T-helper 1 cell treated with Interleukin-12 subunit alpha and Interleukin-12 subunit beta and Interleukin-4 antibody, amounts not matched to agents 30 μg/mL and 1 μg/mL, for 36 hours (primary cell): ENCODE results near the gene NOD1.
"Not testable (repeated sequence)": the region's sequence is repeated elsewhere in the genome, so short reads cannot be mapped to it uniquely, and the experiment has no call there.

Experiments
- H3K27ac Mint-ChIP-seq: one replicate; pipeline ENCODE4 v1.8.0; 2021; ENCODE audit warnings: mild to moderate bottlenecking, mixed read lengths
- H3K27me3 Mint-ChIP-seq: one replicate; pipeline ENCODE4 v1.8.0; 2021; ENCODE audit warnings: low read depth, mixed read lengths
- H3K36me3 Mint-ChIP-seq: one replicate; pipeline ENCODE4 v1.8.0; 2021; ENCODE audit warnings: low read depth, mixed read lengths
- H3K4me1 Mint-ChIP-seq: one replicate; pipeline ENCODE4 v1.8.0; 2021; ENCODE audit warnings: low read depth, mixed read lengths
- H3K4me3 Mint-ChIP-seq: one replicate; pipeline ENCODE4 v1.8.0; 2021; ENCODE audit warnings: mild to moderate bottlenecking, moderate library complexity, mixed read lengths
- H3K9me3 Mint-ChIP-seq: one replicate; pipeline ENCODE4 v1.8.0; 2021; ENCODE audit warnings: mixed read lengths

The NOD1 gene

GRCh38 chr7:30478349-30479201, at the start of gene NOD1:
NOD1 (minus strand) TSS chr7:30478784; CDS start chr7:30456921, 21,863 bp downstream.
- Mint-ChIP-seq H3K27me3 (no peaks in the 10 kb centered on the region), H3K4me3 (peak within 1 kb of the TSS; percentile 94), H3K36me3 (peaks cover 9% of the 10 kb centered on the region), H3K4me1 (peaks cover 39% of the 10 kb centered on the region), H3K27ac (peak within 1 kb of the TSS; percentile 91), H3K9me3 (no peaks in the 10 kb centered on the region)

- H3K27ac Mint-ChIP-seq, H3K27me3 Mint-ChIP-seq, H3K36me3 Mint-ChIP-seq, H3K9me3 Mint-ChIP-seq, H3K4me3 Mint-ChIP-seq, H3K4me1 Mint-ChIP-seq: not testable (repeated sequence)
Observed at GRCh38 chr7:30527297-30527696, 48.7 kb upstream of the NOD1 start.

- Mint-ChIP-seq H3K36me3 (no peaks in the 10 kb centered on the region), H3K27me3 (no peaks in the 10 kb centered on the region), H3K27ac (no peak overlapping the region), H3K9me3 (no peaks in the 10 kb centered on the region), H3K4me1 (peaks cover 3% of the 10 kb centered on the region), H3K4me3 (no peak overlapping the region)
Observed at GRCh38 chr7:30526163-30526562, 47.6 kb upstream of the NOD1 start.

GRCh38 chr7:30525429-30525828, 46.8 kb upstream of the NOD1 start:
- no peak overlapping the region for H3K27ac Mint-ChIP-seq
- no peak overlapping the region for H3K4me3 Mint-ChIP-seq
- H3K27me3 Mint-ChIP-seq: no peaks in the 10 kb centered on the region
- no peaks in the 10 kb centered on the region for H3K36me3 Mint-ChIP-seq
- H3K4me1 Mint-ChIP-seq: peaks cover 5% of the 10 kb centered on the region
- H3K9me3 Mint-ChIP-seq: no peaks in the 10 kb centered on the region

GRCh38 chr7:30524545-30524944, 46.0 kb upstream of the NOD1 start:
- Mint-ChIP-seq H3K27me3 (no peaks in the 10 kb centered on the region), H3K9me3 (no peaks in the 10 kb centered on the region), H3K36me3 (no peaks in the 10 kb centered on the region), H3K4me1 (peaks cover 5% of the 10 kb centered on the region), H3K27ac (no peak overlapping the region), H3K4me3 (no peak overlapping the region)

GRCh38 chr7:30523466-30523865, 44.9 kb upstream of the NOD1 start:
- H3K36me3 Mint-ChIP-seq: no peaks in the 10 kb centered on the region

GRCh38 chr7:30522159-30522558, 43.6 kb upstream of the NOD1 start:
- Mint-ChIP-seq H3K4me3 (no peak overlapping the region), H3K4me1 (peaks cover 5% of the 10 kb centered on the region), H3K36me3 (no peaks in the 10 kb centered on the region), H3K27me3 (no peaks in the 10 kb centered on the region), H3K9me3 (no peaks in the 10 kb centered on the region), H3K27ac (no peak overlapping the region)

More at GRCh38 chr7:30523466-30523865, 44.9 kb upstream of the NOD1 start:
- no peak overlapping the region for H3K27ac Mint-ChIP-seq
- H3K4me1 Mint-ChIP-seq: peaks cover 5% of the 10 kb centered on the region
- no peaks in the 10 kb centered on the region for H3K27me3 Mint-ChIP-seq
- H3K4me3 Mint-ChIP-seq: no peak overlapping the region
- no peaks in the 10 kb centered on the region for H3K9me3 Mint-ChIP-seq

- H3K4me1 Mint-ChIP-seq: peaks cover 5% of the 10 kb centered on the region
- no peaks in the 10 kb centered on the region for H3K27me3 Mint-ChIP-seq
- no peaks in the 10 kb centered on the region for H3K36me3 Mint-ChIP-seq
- no peak overlapping the region for H3K27ac Mint-ChIP-seq
- no peaks in the 10 kb centered on the region for H3K9me3 Mint-ChIP-seq
- H3K4me3 Mint-ChIP-seq: no peak overlapping the region
Observed at GRCh38 chr7:30521532-30521931, 42.9 kb upstream of the NOD1 start.

- Mint-ChIP-seq H3K36me3 (no peaks in the 10 kb centered on the region), H3K27me3 (no peaks in the 10 kb centered on the region), H3K27ac (no peak overlapping the region), H3K4me3 (no peak overlapping the region), H3K9me3 (no peaks in the 10 kb centered on the region), H3K4me1 (peaks cover 2% of the 10 kb centered on the region)
Observed at GRCh38 chr7:30519122-30519521, 40.5 kb upstream of the NOD1 start.

GRCh38 chr7:30515761-30516160, 37.2 kb upstream of the NOD1 start:
- Mint-ChIP-seq H3K27me3 (no peaks in the 10 kb centered on the region), H3K27ac (no peak overlapping the region), H3K9me3 (no peaks in the 10 kb centered on the region), H3K4me3 (no peak overlapping the region), H3K36me3 (no peaks in the 10 kb centered on the region), H3K4me1 (peaks cover 2% of the 10 kb centered on the region)

- Mint-ChIP-seq H3K9me3 (no peaks in the 10 kb centered on the region), H3K4me1 (peaks cover 3% of the 10 kb centered on the region), H3K27me3 (no peaks in the 10 kb centered on the region), H3K27ac (no peak overlapping the region), H3K4me3 (no peak overlapping the region), H3K36me3 (no peaks in the 10 kb centered on the region)
Observed at GRCh38 chr7:30514776-30515175, 36.2 kb upstream of the NOD1 start.

- no peaks in the 10 kb centered on the region for H3K9me3 Mint-ChIP-seq
- no peak overlapping the region for H3K4me3 Mint-ChIP-seq
- no peaks in the 10 kb centered on the region for H3K27me3 Mint-ChIP-seq
- no peak overlapping the region for H3K27ac Mint-ChIP-seq
- no peaks in the 10 kb centered on the region for H3K36me3 Mint-ChIP-seq
- peaks cover 3% of the 10 kb centered on the region for H3K4me1 Mint-ChIP-seq
Observed at GRCh38 chr7:30514177-30514576, 35.6 kb upstream of the NOD1 start.

GRCh38 chr7:30513762-30514161, 35.2 kb upstream of the NOD1 start:
- Mint-ChIP-seq H3K27me3 (no peaks in the 10 kb centered on the region), H3K9me3 (no peaks in the 10 kb centered on the region), H3K4me3 (no peak overlapping the region), H3K4me1 (peaks cover 3% of the 10 kb centered on the region), H3K27ac (no peak overlapping the region), H3K36me3 (no peaks in the 10 kb centered on the region)

- Mint-ChIP-seq H3K27me3 (no peaks in the 10 kb centered on the region), H3K4me1 (peaks cover 3% of the 10 kb centered on the region), H3K36me3 (peaks cover 4% of the 10 kb centered on the region), H3K27ac (no peak overlapping the region), H3K9me3 (peaks cover 6% of the 10 kb centered on the region), H3K4me3 (no peak overlapping the region)
Observed at GRCh38 chr7:30511973-30512662, 33.5 kb upstream of the NOD1 start.

- H3K4me3 Mint-ChIP-seq: no peak overlapping the region
- H3K36me3 Mint-ChIP-seq: peaks cover 4% of the 10 kb centered on the region
- H3K4me1 Mint-ChIP-seq: peaks cover 3% of the 10 kb centered on the region
- no peak overlapping the region for H3K27ac Mint-ChIP-seq
- H3K9me3 Mint-ChIP-seq: peaks cover 6% of the 10 kb centered on the region
- H3K27me3 Mint-ChIP-seq: no peaks in the 10 kb centered on the region
Observed at GRCh38 chr7:30511494-30511893, 32.9 kb upstream of the NOD1 start.
